Left colon (tissue), 2 donors: ENCODE measurements around the gene PLA2G4E. TPM values are rescaled to one million over a fixed set of nuclear protein-coding genes. Genes with fewer than 3 reads are reported as not detected.

Source experiments
- ATAC-seq: fragments of 200-7000 bp; cut with Tn5 transposase; one replicate; pipeline ENCODE4 v1.9.1; 2020; ENCODE audit warnings: mild to moderate bottlenecking, moderate library complexity
- DNase-seq, 2 donors: peaks; one replicate each; pipeline ENCODE4 v3.0.0-alpha.2; 2020
- intact Hi-C, 2 donors: fragments of 100-400 bp; cut with DNase I in 1 of 2; cut with micrococcal nuclease in 1 of 2; formaldehyde crosslinking; loops; one replicate each; pipeline versions ENCODE4 v1.11.2 to v1.14.0; 2022; cut with DNase I, micrococcal nuclease
- total RNA-seq, 2 donors: library from RNA; stranded (reverse); fragmentation: NEBNext Ultra II Directional; extraction: Animal tissue kit (Norgen Biotek cat#: 25700); gene quantifications; one replicate each; pipeline ENCODE4 v1.2.1, GENCODE V29; 2021
- donor health status: DM: no; HTN: no; CAD: no.
- donor health status: DM: yes; HTN: yes; CAD: no.

PLA2G4E gene
- total RNA-seq, 2 donors from 2014 or later: not detected

DNA sequence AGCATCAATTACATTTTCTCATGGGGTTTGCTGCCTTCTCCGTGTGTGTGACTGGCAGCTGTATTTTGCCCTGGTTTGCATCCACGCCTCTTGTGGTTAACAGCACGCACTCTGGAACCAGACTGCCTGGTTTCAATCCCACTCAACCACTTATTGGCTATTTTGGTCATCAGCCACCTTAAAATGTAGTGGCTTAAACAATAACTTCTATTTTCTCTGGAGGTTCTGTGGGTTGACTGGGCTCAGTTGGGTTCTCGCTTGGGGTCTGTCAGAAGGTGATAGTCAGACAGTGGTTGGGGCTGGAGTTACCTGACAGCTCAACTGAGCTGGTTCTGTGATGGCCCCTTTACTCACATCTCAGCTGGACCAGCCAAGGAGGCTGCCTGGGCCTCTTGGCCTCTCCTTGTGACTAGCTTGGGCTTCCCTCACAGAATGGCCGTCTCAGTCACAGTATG lies 85.2 kb downstream of the PLA2G4E start:
- no peak for DNase-seq
- ATAC-seq: no peak
- intact Hi-C loops: no loop called here

GRCh38 chr15:41934843-41935242 lies 86.0 kb downstream of the PLA2G4E start:
- DNase-seq: peak in 1 of 2 donors; percentile 58
- intact Hi-C loops: no loop called here
- ATAC-seq: no peak

DNA sequence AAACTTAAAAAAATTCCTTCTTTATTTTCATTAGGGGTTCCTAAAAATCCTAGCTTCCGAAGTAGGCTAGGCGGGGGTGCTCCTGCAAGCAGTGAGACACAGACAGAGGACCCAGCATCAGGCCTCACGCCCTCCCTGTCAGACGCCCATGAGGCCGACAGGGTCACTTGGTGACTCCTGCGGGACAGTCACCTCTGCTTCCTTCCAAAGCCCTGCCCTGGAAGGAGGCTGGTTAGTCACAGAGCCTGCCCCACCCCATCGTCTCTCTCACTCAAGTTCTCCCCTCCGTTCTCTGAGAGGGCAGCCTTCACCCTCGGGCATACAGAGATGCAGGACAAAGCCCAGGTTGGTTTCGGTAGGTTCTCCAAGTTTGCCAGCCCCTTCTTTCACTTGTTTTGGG lies 87.1 kb downstream of the PLA2G4E start:
- intact Hi-C loops: no loop called here
- DNase-seq (peak; percentile 38 to 66), ATAC-seq (peak; percentile 69)

GRCh38 chr15:41933326-41933725 lies 87.5 kb downstream of the PLA2G4E start:
- intact Hi-C loops: no loop called here
- ATAC-seq (no peak), DNase-seq (no peak)

DNA sequence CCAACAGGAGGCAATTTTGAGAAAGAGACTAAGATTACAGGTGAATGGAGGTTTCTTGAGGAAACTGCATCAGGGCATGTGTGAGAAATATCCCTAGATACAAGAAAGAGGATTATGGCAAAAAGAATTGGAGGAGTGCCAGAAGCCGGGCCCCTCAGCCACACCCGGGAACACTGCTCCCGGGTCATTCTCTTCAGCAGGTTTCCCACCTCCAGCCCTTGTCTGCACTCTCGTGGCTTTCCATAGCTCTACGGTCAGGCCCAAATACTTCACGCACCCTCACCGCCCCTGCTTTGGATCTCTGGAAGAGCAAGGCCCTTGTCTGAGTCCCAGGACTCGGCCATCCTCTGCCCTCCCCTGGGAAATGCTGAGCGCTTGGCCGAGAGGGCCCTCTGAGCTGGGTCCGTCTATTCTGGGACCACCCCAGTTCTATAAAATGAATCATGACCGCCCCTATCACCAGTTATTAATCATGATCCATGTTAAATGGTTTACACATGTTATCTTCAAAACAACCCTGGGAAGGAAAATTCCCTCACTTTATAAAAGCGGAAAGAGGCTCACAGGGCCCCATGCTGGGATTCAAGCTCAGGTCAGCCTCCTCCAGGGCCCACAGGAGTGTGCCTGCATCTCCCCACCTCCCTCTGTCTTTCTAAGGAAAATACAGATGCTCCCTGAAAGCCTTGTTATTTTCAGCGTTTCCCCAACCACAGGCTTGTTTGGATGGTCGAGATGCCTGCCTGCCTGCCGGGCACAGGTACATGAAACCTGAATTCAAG lies 88.1 kb downstream of the PLA2G4E start:
- DNase-seq (no peak), ATAC-seq (no peak)
- intact Hi-C loops: no loop called here

GRCh38 chr15:41932101-41932500 lies 88.7 kb downstream of the PLA2G4E start:
- no peak for ATAC-seq
- no peak for DNase-seq
- intact Hi-C loops: no loop called here

Other genes starting within 250 kb of the PLA2G4E start
- gene MAPKBP1, start 246.6 kb downstream of the PLA2G4E start, total RNA-seq: 10 to 100 TPM; 12.2 to 15.2 TPM
- 10 to 100 TPM in 1 of 2 donors, 1 to 10 TPM in 1; 8.4 to 10.9 TPM for gene JMJD7, start 192.9 kb downstream of the PLA2G4E start, total RNA-seq
- 1 to 10 TPM; 3.4 to 4.1 TPM for gene PLA2G4B, start 182.2 kb downstream of the PLA2G4E start, total RNA-seq
- gene SPTBN5, start 127.0 kb downstream of the PLA2G4E start, total RNA-seq: 1 to 10 TPM in 1 of 2 donors, under 1 TPM in 1; 0.64 to 1.4 TPM
- 10 to 100 TPM; 42.7 to 44.3 TPM for gene EHD4, start 48.5 kb downstream of the PLA2G4E start, total RNA-seq
- under 1 TPM; 0.18 to 0.31 TPM for gene PLA2G4D, start 73.5 kb upstream of the PLA2G4E start, total RNA-seq
- gene PLA2G4F, start 135.6 kb upstream of the PLA2G4E start, total RNA-seq: 10 to 100 TPM; 44.1 to 73.5 TPM
- gene VPS39, start 187.3 kb upstream of the PLA2G4E start, total RNA-seq: 10 to 100 TPM; 56.0 to 56.2 TPM